Erythroblast (primary cell): ENCODE data around the gene IL23R.

Experiments
- GATA1 ChIP-seq: IDR thresholded peaks from 2 replicates; pipeline ENCODE4 v1.6.1; 2011; ENCODE audit warnings: low read depth, mild to moderate bottlenecking, control low read depth, low read length, moderate library complexity
- POLR2A ChIP-seq: IDR thresholded peaks from 2 replicates; pipeline ENCODE4 v1.6.1; 2011; ENCODE audit warnings: mild to moderate bottlenecking, low read length

DNA sequence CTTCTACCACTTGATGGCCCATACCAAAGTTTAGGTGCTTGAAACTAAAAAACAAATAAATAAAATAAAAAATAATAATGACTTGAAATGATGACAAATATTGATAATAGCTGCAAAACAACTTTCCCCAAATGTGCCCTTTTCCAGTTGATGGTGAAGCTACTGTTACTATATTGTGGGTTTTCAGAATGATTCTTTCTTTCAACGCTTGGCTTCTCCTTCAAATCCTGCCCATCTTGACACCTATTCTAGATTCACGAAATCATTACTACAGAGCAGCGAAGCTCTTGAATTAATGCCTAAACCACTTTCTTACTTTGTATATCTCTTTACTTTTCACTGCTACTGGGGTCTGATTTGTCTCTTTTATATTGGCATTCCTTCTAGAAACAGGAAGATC is 22.3 kb upstream of the IL23R start:
- no peak for TF ChIP-seq POLR2A
- TF ChIP-seq GATA1: no peak
